GM19463 (cell line): ENCODE results near the gene INPP4B.

Source experiments
- ATAC-seq: cut with Tn5 transposase; IDR thresholded peaks from one replicate; pipeline ENCODE4 v1.9.1; 2021; ENCODE audit warnings: mild to moderate bottlenecking, moderate library complexity; ENCODE audit not compliant: unreplicated experiment

The INPP4B gene

DNA sequence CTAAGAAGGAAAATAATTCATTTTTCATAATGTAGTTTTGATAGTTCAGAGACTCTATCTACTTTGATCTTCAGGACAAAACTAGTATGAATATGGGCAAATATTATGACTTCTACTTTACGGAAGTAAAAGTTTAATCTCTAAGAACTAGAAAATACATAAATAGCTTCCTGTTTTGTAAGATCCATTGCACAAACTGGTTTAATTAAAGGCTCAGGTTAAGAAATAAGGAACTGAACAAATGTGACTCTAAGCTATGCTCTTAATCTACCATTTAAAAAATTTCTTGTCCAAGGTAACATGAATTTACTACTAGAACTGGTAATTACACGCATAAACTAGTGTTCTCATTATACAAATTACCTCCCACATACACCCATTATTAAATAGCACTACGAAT, 360.6 kb downstream of the INPP4B start:
- no peak for ATAC-seq

DNA sequence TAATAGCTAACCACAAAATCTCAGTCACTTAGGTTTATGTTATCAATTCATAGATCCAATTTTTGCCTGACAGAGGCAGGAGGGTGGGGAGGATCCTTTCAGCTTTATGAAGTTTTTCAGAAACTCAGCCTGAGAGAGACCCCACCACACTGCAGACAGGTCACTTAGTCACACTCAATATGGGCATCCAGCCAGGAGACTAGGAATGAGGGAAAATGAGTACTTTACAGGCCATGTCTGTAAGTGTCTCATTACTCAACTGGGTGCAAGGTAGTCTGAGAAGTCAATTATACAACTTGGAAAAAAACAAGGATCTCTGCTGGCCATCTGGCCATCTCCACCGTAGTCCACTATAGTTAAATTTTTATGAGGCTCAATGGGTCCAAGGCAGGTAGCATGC, 365.9 kb downstream of the INPP4B start:
- ATAC-seq, result no peak

DNA sequence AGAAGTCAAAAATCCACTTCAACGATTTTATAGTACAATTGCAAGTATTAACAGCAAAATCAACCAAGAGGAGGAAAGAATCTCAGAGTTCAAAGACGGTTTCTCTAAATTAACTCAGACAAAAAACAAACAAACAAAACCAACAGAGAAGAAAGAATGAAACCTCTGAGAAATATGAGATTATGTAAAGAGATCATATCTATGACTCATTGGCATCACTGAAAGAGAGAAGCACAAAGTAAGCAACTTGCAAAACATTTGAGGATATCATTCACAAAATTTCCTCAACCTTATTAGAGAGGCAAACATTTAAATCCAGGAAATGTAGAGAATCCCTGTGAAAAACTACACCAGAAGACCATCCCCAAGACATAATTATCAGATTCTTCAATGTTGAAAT, 370.4 kb downstream of the INPP4B start:
- ATAC-seq, result no peak

DNA sequence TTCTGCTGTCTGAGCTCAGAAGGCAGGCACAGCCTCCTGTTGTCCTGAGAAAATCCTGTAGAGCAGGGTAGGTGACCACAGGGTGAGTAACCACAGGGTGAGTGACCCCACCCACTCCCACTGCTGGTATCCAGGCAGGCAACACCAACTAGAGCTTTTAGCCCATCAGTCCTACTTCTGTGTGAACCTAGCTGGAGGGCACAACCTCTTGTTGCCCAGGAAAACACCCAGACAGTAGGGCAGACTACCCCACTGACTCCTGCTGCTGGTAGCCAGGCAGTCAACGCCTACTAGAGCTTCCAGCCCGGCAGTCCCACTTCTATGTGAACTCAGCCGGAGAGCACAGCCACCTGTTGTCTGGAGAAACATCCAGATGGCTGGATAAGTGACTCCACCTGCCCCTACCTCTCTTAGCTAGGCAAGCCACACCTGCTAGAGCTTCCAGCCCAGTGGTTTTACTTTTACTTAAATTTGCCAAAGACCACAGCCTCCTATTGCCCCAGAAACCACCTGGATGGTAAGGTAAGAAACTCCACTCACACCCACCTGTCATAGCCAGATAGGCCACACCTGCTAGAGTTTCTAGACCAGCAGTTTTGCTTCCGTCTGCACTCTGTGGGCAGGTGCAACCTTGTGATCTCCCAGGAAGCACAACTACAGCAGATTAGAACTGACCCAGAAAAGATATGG, 371.6 kb downstream of the INPP4B start:
- ATAC-seq, result no peak

DNA sequence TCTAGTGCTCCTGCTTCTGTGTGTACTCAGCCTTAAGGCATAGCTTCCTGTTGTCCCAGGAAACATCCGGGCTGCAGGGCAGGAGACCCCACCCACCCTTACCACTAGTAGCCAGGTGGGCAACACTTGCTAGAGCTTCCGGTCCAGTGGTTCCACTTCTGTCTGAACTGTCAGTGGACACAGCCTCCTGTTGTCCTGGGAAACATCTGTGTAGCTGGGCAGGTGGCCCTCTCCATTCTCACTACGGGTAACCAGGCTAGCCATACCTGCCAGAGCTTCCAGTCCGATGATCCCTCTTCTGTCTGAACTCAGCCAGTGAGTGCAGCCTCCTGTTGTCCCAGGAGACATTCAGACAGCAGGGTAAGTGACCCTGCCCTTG, 372.2 kb downstream of the INPP4B start:
- ATAC-seq, result no peak

DNA sequence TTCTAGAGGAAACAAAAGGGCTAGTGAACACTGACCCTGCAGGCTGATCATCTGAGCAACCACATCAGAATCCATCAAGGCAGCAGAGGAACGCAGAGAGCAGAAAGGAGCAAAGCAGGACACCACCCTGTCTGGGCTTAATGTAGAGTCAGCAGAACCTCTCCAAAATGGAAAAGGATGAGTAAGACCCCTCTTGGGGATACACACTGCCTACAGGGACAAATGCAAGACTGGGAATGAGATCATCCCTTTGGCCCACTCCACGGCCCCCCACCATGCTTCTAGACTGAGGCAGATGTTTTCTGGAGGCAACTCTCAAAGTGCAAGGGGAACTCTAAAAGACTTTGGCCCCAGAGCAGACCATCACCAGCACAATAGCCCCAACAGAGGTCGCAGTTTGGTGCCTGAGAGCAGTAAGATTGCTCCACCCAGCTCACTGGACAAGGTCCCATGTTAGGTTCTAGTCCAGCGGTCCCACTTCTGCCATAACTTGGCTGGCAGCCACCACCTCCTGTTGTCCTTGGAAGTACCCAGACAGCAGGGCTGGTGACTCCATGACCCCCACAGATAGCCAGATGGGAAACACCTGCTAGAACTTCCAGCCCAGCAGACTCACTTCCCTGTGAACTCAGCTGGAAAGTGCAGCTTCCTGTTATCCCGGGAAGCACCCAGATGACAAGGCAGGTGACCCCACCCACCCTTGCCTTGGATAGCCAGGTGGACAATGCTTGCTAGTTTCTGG, 372.7 kb downstream of the INPP4B start:
- ATAC-seq, result no peak

DNA sequence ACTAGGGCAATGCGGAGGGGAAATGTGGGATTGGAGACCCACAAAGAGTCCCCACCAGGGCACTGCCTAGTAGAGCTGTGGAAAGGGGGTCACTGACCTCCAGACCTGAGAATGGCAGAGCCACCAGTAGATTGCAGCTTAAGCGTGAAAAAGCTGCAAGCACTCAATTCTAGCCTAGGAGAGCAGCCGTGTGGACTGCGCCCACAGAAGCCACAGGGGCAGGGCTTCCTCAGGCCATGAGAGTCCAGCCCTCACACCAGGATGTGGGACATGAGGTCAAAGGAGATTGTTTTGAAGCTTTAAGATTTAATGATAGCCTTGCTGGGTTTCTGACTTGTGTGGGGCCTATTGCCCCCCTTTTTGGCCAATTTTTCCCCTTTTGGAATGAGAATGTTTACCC, 379.0 kb downstream of the INPP4B start:
- no peak for ATAC-seq

DNA sequence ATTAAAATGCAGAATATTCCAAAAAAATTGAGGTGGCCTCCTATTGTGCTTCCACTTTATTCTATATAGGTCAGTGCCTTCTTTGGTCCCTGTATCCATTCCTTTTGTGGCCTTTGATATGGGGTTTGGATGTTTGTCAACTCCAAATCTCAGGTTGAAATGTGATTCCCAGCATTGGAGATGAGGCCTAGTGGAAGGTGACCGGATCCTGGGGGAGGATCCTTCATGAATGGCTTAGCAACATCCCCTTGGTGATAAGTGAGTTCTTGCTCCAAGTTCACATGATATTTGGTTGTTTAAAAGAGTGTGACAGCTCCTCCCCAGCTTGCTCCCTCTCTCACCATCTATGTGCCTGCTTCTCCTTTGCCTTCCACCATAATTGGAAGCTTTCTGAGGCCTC, 380.6 kb downstream of the INPP4B start:
- ATAC-seq, result no peak

DNA sequence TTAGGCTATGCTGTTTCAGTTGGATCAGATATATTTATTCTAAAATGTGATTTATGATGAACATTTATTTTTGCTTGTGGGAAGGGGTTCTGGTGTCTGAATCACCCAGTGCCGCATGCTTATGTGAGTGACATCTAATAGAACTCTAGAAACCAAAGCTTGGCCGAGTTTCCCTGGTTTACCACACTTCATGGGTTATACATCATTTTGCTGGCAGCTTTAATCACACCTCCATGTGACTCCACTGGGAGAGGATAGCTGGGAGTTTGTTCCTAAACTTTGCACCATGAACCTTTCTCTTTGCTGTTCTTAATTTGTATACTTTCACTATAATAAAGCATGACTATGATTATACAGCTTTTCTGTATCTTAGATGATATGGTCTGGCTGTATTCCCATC, 382.9 kb downstream of the INPP4B start:
- ATAC-seq, result no peak

DNA sequence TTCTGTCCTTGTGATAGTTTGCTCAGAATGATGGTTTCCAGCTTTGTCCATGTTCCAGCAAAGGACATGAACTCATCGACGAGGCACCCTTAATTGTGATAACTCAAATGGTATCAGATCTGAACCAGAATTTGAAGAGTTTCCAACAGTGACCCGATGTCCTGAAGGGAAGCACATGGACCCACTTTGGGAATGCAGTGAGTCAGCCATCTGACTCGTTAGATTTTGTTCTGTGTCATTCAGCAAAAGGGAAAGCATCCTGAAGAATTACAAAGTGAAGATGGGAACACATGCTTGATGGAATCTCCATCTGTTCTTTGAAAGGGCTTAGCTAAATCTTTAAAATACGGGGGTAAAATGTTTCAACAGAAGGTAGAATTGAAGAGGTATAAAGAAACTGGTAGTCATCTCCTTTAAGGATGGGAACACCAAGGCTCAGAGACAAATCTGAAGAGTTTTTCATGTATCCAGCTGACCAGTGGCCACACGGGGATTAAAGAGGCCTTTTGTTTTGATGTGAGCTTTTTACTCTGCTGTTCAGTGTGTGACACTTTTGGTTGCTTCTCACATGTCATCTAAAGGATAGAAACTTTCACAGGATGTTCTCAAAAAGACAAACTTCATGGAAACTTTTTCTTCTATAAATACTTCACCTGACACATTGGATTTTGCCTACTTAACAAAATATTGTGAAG, 393.8 kb downstream of the INPP4B start:
- no peak for ATAC-seq

DNA sequence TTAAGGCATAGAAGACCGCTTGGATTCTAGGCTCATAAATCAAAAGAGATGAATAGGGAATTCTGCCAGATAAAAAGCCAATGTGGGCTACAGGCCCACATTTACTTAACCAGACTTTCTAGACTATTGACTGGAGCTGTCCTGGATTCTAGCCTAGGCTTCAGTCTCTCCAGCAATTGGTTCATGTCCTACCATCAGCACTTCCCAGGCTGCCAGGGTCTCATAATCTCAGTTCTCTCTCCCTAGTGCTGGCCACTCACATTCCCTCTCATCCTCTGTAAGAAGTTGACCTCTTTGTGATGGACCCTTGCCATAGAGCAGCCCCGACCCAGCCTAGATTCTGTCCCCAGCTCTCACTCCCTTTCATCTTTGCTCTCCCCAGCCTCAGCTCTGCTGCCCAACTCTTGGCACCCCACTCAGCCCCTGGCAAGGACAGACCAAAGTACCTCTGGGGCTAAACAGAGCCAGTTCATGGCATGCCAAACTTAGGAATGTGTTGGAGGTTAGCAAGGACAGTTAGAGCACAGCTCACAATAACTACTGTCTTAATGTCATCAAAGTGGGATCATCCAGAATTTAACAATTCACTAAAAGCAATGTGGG, 396.2 kb downstream of the INPP4B start:
- ATAC-seq, result no peak

DNA sequence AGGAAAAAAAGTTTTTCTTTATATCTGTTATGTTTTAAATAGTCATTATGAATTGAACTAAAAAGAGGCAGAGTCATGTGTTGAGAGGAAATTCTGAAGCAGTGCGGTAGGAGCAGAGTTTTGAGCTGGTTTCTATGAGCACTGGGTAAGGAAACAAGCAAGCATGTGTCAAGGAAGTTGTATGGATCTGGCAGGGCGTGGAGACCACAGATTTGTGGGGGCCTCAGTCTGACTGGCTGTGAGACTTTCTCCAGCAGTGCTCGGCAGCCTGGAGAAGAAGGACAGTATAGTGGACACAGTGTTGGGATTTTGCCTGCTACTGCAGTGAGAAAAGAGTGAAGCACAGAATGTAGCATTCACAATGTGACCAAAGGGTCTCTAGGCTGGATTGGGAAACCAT, 399.1 kb downstream of the INPP4B start:
- no peak for ATAC-seq

DNA sequence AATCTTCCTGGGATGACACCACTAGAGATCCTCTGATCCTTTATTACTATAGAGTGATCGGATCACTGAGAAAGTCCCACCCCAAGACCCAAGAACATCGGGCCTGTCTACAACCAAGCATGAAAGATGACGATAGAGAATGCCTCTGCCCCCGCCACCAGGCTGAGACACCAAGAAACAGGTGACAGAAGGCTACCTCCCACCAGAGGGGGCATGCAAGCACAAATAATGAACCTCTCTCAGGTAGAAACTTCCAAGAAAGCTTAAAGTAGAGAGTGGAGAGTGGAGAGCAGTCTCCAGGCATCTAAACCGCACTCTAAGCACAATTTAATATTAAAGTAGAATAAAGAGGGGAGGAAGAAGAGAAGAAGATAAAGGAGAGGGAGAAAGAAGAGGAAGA, 402.6 kb downstream of the INPP4B start:
- no peak for ATAC-seq

DNA sequence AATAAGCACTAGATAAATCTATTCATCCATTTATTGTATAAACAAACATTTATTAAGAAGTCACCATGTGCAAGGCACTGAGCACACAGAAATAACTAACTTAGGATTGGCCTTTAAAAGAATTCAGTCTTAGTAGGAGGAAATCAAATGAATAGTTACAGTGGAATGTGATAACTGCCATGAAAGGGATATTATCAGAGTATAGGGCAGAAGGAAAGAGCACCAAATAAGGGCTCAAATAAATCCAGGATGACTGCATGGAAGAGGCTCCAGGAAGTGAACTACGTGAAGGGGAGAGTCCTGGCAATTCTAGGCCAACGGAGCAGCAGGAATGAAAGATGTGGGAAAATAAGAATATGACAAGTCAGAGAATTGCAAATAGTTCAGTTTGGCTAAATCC, 406.0 kb downstream of the INPP4B start:
- ATAC-seq, result no peak

DNA sequence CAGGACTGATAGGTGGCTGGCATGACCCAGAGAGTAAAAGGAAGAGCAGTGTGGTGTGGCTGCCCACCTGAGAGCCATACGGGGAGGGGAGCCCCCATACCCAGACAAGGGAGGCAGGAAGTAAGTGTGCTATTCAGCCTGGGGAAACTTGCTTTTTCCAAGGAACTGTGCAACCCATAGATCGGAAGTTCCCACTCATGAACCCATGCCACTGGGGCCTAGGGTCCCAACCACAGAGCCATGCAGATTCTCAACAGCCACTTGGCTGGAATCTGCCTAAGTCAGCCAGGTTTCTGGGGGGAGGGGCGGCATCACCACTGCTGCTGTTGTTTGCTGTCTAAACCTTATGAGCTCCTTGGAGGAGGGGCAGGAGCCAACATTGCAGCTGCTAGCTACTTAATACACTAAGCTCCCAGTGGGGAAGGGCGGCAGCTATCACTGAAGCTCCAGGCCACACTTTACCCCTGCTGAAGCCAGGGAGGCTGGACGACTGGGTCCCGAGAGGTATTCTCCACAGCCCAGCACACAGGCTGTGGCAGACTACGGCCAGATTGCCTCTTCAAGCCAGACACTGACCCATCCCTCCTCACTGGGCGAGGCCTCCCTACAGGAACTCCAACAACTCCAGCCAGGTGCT, 410.4 kb downstream of the INPP4B start:
- ATAC-seq, result no peak

DNA sequence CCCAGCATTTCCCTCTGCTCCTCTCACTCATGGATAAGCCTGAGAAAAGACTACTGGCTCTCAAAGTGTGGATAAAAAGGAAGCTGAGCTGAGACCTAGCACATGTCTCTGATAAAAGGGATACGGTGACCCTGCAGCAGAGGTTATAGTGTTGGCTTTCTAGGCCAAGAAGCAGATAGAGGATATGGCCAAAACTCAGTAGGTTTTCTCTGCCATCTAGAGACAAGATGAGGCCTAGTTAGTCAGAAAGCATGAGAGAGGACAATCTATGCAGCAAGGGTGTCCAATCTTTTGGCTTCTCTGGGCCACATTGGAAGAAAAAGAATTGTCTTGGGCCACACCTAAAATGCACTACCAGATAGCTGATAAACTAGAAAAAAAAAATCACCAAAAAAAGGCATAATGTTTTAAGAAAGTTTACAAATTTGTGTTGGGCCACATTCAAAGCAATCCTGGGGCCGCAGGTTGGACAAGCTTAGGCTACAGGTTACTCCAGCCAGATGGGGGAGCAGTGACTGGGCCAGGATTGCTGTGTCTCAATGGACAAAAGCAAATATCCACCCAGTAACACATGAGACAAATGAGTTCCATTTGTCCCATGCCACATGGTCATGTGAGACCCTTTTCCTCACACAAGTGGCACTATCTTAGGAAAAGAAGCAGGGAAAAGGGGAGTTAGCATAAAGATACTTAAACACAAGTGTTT, 411.4 kb downstream of the INPP4B start:
- no peak for ATAC-seq

DNA sequence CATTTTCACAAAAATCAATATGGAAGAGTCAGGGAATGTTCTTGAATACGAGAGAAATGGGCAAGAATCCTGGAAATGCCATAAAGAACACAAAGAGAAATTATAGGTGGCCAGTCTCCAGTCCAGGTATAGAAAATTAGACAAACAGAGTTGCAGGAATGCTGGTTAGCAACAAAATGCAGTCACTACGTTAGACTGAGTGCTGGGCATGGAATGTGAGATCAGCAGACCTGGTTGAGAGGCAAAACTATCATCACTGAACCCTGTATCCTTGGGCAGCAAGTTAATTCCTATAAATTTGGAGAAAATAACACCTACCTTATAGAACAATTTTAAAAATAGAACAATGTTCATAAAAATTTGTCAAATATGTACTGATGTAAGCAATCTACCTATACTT, 417.4 kb downstream of the INPP4B start:
- ATAC-seq, result no peak

DNA sequence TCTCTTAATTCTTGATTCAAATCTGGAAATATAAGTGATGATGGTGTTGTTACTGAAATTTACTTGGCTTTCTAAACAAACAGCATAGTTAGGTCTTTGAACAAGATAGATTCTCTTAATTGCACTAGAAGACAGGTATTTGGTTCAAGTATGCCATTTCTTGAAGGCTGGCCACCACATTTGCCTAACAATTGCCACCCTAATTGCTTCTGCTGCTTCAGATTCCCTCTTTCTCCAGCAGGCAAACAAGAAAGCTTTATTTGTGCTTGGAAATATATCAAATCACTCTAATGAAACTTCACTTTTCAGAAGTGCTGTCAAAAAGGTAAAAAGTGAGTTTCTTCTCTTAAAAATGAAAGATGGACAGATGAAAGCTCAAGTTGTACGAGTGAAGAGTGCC, 418.6 kb downstream of the INPP4B start:
- ATAC-seq, result no peak

DNA sequence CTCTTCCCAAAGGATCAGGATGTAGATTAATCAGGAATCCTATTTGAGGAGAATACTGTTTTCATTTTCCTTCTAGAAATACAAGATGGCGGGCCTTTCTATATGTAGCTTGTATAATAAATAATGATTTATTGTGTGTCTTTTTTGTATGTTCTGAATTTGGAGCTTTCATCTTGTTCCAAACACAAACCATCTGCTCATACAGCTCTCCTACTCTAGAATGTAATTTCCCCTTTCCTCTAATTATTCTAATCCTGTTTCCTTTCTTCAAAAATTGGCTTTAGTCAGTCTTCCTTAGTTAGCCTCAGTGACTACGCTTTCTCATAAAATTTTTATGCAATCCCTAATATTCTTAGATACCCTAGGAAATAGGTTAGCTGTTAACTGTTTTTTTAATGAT, 422.2 kb downstream of the INPP4B start:
- no peak for ATAC-seq

DNA sequence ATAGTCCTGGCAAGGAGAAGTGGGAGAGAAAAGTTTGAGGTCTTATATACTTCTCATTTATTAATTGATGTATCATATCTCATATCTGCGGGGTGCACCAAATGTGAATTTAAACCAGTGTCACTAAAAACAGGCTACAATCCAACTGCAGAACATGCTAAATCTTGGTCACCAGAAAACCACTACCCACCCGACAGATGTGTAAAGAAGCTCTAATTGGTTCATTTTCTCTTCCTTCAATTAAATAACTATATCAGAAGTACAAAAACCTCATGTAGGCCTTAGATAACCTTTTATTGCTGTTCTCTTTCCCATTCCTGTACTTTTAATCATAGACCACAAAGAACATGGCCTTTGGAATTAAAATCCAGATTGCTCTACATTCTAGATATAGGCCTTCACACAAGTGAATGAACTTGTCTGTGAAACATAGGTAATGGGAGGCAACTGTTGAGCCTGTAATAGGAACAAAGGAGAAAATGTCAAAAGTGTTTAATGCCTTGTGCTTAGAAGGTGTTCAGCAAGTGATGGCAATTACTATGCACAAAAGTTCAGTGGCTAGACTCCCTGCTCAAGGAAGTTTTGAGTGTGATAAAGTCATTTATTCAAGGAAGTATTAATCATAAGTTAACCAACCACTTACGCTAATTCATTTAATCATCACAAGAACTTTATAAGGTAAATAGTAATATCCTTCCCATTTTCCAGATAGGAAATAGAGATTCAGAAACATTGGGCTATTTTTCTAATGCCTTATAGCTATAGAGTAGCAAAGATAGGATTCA, 425.6 kb downstream of the INPP4B start:
- ATAC-seq, result no peak
